ENCODE measurements around the gene ADISSP.

Gene ADISSP

DNA sequence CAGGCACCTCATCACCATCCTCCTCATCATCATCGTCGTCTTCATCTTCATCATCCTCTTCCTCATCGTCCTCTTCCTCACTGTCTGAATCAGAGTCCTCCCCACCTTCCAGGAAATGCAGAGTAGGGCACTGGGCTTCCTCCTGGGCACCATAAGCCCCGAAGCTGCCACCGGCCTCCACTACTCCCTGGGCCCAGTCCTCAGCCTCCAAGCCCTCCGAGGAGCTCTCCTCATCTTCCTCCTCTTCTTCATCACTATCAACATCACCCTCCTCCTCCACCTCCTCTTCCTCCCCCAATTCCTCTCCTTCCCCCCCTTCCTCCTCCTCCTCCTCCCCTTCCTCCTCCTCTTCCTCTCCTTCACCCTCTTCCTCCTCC, 17.3 kb upstream of the ADISSP start:
- Histone ChIP-seq H3K9ac (ENCODE audit: low read depth, low read length) (no peak overlapping the region), H3K4me1 (ENCODE audit: control insufficient read depth, insufficient read depth, low read length) (peaks cover 2% of the 10 kb centered on the region), H3K9me3 (ENCODE audit: control insufficient read depth, insufficient read depth, low read length) (no peaks in the 10 kb centered on the region), H3K27me3 (ENCODE audit: control insufficient read depth, insufficient read depth, low read length) (peaks cover 29% of the 10 kb centered on the region), H3K36me3 (ENCODE audit: control insufficient read depth, insufficient read depth, low read length) (peaks cover 4% of the 10 kb centered on the region), H3K4me3 (ENCODE audit: low read depth, low read length) (no peak overlapping the region)

DNA sequence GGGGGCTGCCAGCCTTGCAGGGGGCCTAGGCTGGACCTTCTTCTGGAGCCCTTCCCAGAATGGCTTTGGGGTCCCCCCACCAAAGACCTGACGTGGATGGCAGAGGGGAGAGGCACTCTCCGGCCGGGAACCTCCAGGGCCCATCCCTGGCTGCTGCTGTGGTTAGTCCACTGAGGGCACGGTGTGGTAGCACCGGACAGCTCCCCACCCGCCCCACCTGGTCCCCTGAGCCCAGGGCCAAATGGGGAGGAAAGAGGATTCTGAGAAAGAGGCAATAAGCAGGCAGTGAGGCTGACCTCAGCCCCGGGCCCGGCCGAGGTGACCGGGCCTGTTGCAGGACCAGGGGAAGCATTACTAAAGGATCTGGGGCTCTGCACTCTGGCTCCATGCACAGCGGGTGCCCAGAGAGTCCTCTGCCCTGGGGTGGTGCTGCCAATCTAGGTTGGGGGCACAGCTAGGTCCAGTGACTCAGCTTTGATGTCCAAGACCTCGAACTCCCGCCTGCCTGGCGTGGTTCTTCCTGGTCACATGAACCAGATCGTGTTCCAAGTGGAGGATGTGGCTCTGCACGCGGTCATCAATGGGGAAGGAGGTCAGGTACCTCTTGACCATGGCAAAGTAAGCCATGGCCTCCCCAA, 16.8 kb upstream of the ADISSP start:
- Histone ChIP-seq H3K4me3 (ENCODE audit: low read depth, low read length) (no peak overlapping the region), H3K4me1 (ENCODE audit: control insufficient read depth, insufficient read depth, low read length) (peaks cover 2% of the 10 kb centered on the region), H3K27me3 (ENCODE audit: control insufficient read depth, insufficient read depth, low read length) (peaks cover 34% of the 10 kb centered on the region)

DNA sequence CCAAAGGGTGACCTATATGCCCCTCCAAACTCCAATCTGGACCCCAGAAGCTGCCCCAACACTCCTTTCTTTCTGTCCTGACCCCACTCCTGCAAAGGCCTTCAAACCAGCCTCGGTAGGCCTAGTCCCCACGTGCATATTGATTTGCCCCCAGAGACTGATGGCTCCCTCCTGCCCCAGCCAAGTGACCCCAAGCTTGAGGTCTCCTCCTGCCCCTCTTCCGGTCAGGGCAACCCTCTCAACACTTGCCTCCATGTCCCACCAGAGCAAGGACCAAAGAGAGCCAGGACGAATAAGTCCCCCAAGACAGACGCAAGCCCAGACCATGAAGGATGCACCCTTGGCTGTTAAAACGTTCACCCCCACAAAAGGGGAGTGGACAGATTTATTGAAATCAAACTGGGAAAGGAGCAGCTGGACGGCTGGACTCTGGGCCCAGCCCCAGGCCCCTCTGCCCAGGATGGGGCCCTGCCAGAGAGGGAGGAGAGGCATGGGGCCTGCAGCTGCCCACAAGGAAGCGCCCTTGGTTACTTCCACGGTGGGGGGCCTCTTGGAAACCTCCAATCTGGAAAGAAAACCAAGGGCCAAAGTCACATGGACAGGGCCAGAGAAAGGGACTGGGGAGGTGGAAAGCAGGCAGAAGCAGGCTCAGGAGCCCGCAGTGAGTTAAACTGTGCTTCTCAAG, 16.1 kb upstream of the ADISSP start:
- Histone ChIP-seq H3K9ac (ENCODE audit: low read depth, low read length) (no peak overlapping the region), H3K36me3 (ENCODE audit: control insufficient read depth, insufficient read depth, low read length) (peaks cover 4% of the 10 kb centered on the region), H3K27me3 (ENCODE audit: control insufficient read depth, insufficient read depth, low read length) (peaks cover 37% of the 10 kb centered on the region), H3K9me3 (ENCODE audit: control insufficient read depth, insufficient read depth, low read length) (no peaks in the 10 kb centered on the region), H3K4me3 (ENCODE audit: low read depth, low read length) (no peak overlapping the region), H3K4me1 (ENCODE audit: control insufficient read depth, insufficient read depth, low read length) (peaks cover 5% of the 10 kb centered on the region)

More for the DNA sequence above, 16.8 kb upstream of the ADISSP start:
- H3K9ac ChIP-seq (ENCODE audit: low read depth, low read length) = no peak overlapping the region
- no peaks in the 10 kb centered on the region for H3K9me3 ChIP-seq (ENCODE audit: control insufficient read depth, insufficient read depth, low read length)
- peaks cover 4% of the 10 kb centered on the region for H3K36me3 ChIP-seq (ENCODE audit: control insufficient read depth, insufficient read depth, low read length)

DNA sequence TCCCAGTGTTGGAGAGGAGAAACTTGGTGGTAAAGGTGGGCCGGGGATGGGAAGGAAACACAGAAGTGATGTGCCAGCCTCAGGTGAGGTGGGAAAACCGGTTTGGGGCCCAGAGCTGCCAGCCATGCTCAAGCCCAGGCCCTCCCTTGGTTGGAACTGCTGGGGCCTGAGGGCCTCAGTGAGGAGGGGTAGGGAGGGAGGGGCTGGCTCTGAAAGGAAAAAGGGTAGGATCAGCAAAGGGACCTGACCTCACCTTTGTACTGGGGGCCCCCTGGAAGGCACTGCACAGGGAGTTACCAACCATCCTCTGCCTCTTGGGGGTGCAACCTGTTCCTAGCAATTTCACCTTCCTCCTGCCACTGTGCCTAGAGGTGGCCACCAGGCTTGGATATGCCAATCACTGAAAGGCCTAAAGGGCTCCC, 15.5 kb upstream of the ADISSP start:
- no peaks in the 10 kb centered on the region for H3K9me3 ChIP-seq (ENCODE audit: control insufficient read depth, insufficient read depth, low read length)
- H3K27me3 ChIP-seq (ENCODE audit: control insufficient read depth, insufficient read depth, low read length) = peaks cover 37% of the 10 kb centered on the region
- H3K36me3 ChIP-seq (ENCODE audit: control insufficient read depth, insufficient read depth, low read length) = peaks cover 4% of the 10 kb centered on the region
- no peak overlapping the region for H3K4me3 ChIP-seq (ENCODE audit: low read depth, low read length)
- peaks cover 5% of the 10 kb centered on the region for H3K4me1 ChIP-seq (ENCODE audit: control insufficient read depth, insufficient read depth, low read length)
- no peak overlapping the region for H3K9ac ChIP-seq (ENCODE audit: low read depth, low read length)

DNA sequence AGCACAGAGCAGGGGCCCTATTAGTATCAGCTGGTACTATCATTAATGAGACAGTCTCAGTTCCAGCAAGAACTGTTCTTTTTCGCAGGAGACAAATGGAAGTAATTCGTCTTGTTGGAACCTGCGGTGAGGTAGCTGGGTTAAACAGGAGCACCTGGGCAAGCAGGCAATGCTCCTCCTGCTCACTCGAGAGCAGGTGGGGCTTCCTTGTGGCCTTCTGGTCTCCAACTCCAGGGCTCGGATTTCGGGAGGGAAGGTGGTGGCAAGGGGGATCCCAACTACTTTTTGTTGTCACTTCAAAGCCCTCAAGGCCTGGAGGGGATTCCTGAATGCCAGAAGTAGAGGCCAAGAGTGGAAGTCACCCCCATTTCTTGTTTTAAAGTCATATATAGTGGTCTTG, 15.0 kb upstream of the ADISSP start:
- Histone ChIP-seq H3K36me3 (ENCODE audit: control insufficient read depth, insufficient read depth, low read length) (peaks cover 4% of the 10 kb centered on the region), H3K9me3 (ENCODE audit: control insufficient read depth, insufficient read depth, low read length) (no peaks in the 10 kb centered on the region), H3K4me1 (ENCODE audit: control insufficient read depth, insufficient read depth, low read length) (peaks cover 5% of the 10 kb centered on the region), H3K9ac (ENCODE audit: low read depth, low read length) (no peak overlapping the region), H3K27me3 (ENCODE audit: control insufficient read depth, insufficient read depth, low read length) (peaks cover 35% of the 10 kb centered on the region), H3K4me3 (ENCODE audit: low read depth, low read length) (no peak overlapping the region)

DNA sequence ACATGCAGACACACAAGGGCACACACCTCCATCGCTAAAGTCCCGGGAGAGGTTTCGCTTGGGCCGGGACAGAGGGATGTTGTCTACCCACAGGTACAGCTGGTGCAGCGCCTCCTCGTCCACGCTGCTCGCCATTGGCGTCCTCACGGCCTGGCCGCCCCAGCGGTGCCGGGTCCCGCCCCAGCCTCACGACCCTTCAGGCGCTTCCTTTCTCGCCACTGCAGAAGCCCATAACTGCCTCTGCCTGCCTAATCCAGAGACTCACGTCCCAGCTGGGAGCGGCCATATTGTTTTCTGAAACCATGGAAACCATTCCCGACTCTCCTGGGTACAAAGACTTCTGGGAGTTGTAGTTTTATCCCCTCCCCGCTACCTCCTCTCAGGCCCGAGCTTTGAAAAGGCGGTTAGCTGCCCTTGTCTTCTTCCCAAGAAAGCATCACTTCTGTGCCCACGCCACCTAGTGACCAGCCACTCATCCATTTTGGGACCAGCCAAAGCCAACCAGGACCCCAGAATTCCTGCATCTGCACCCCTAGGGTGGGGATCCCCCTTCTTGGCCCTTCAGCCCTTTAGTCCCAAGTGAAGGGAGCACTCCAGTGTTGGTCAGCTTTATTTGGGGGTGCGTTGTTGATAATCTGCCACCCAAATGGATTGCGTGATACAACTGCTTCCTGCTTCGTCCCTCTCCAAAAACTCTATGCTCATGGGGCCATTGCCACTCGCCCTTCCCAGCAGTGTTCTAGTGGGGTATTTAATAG, 13.8 kb upstream of the ADISSP start, which contains the start of gene SPEF1:
TSS of gene SPEF1 (minus strand) at position 296 of the 758 bp plus-strand sequence. CDS start at position 135, 161 bp downstream.
- Histone ChIP-seq H3K9ac (ENCODE audit: low read depth, low read length) (no peak within 1 kb of the TSS), H3K4me1 (ENCODE audit: control insufficient read depth, insufficient read depth, low read length) (peaks cover 5% of the 10 kb centered on the region)

DNA sequence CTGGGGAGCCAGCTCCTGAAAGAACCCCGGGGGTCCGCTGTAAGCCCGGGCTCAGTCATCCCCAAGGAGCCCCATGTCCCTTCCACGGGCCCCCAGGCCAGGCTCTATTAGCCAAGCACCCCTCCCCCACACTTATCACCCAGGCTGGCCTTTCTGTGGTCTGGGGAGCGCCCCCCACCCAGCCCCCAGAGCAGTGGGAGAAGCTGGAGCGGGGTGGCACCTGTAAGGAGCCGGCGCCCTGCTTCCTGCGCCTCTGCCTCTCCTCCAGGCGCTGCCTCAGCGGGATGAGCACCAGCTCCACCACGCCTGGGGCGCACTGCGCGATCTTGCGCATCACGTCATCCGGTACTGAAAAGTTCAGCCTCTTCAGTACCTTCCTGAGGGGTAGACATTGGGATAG, 11.4 kb upstream of the ADISSP start:
- Histone ChIP-seq H3K4me3 (ENCODE audit: low read depth, low read length) (peak overlapping the region; percentile 75), H3K4me1 (ENCODE audit: control insufficient read depth, insufficient read depth, low read length) (peaks cover 5% of the 10 kb centered on the region), H3K27me3 (ENCODE audit: control insufficient read depth, insufficient read depth, low read length) (peaks cover 56% of the 10 kb centered on the region), H3K9me3 (ENCODE audit: control insufficient read depth, insufficient read depth, low read length) (no peaks in the 10 kb centered on the region), H3K36me3 (ENCODE audit: control insufficient read depth, insufficient read depth, low read length) (no peaks in the 10 kb centered on the region), H3K9ac (ENCODE audit: low read depth, low read length) (no peak overlapping the region)

More for the DNA sequence above, 13.8 kb upstream of the ADISSP start, which contains the start of gene SPEF1:
- H3K27me3 ChIP-seq (ENCODE audit: control insufficient read depth, insufficient read depth, low read length) = peaks cover 43% of the 10 kb centered on the region
- H3K36me3 ChIP-seq (ENCODE audit: control insufficient read depth, insufficient read depth, low read length) = peaks cover 4% of the 10 kb centered on the region
- no peaks in the 10 kb centered on the region for H3K9me3 ChIP-seq (ENCODE audit: control insufficient read depth, insufficient read depth, low read length)
- peak within 1 kb of the TSS; percentile 50 for H3K4me3 ChIP-seq (ENCODE audit: low read depth, low read length)

DNA sequence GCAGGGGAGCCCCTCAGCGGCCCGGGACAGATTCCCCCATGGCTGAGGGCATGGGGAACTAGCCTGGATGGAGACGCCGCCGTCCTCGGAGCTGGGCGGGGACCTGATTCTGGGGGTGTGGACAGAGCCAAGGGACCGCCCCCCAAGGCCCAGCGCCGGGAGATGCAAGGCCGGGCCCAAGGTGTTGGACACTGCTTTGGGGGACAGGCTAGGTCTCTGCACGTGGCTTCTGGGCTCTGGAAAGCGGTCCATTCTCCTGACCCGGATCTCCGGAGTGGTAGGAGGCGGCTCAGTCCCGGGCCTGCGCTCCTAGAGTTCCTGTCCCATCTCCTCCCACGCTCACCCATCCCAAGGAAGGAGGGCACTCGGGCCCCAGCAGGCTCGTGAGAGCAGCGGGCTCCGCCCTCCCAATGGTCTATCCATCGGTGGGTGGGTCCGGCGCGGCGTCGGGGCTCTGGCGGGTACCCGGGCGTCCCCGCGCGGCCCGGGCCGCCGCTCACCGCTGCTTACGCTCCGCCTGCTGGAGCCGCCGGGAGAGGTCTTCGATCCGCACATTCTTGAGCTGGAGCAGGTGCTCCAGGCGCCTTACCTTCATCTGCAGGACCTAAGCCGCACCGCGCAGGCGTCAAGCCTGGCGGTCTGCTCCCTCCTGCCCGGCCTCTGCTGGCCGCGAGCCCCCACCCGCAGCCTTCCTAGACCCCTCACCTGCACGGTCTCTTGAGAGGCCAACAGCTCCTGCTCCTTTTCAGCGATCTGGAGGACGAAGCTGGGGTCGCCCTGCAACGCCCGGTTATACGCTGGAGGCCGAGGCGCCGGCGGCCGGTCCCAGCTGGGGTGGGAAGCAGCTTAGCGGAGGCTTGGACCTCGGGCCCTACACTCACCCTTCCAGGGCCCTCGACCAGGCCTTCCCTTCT, 10.4 kb upstream of the ADISSP start:
- H3K27me3 ChIP-seq (ENCODE audit: control insufficient read depth, insufficient read depth, low read length) = peaks cover 56% of the 10 kb centered on the region
- peak overlapping the region; percentile 37 for H3K9ac ChIP-seq (ENCODE audit: low read depth, low read length)
- no peaks in the 10 kb centered on the region for H3K9me3 ChIP-seq (ENCODE audit: control insufficient read depth, insufficient read depth, low read length)
- H3K4me1 ChIP-seq (ENCODE audit: control insufficient read depth, insufficient read depth, low read length) = peaks cover 5% of the 10 kb centered on the region
- no peaks in the 10 kb centered on the region for H3K36me3 ChIP-seq (ENCODE audit: control insufficient read depth, insufficient read depth, low read length)
- H3K4me3 ChIP-seq (ENCODE audit: low read depth, low read length) = peak overlapping the region; percentile 75

DNA sequence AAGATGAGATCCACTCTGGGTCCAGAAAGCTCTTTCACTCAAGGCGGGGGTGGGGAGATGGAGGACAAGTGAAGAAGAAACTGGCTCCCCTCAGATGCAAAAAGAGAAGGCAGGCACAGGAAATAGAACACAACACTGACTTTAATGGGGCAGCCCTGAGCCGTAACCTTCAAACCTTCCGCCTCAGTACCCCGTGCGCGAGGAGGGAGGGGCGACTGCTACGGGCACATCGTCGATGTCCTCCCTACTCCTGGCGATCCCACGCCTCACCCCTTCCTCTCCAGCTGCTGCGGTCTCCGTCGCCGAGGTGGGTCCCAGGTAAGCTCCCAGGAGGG, 9.8 kb upstream of the ADISSP start:
- Histone ChIP-seq H3K27me3 (ENCODE audit: control insufficient read depth, insufficient read depth, low read length) (peaks cover 56% of the 10 kb centered on the region), H3K4me1 (ENCODE audit: control insufficient read depth, insufficient read depth, low read length) (peaks cover 5% of the 10 kb centered on the region), H3K9me3 (ENCODE audit: control insufficient read depth, insufficient read depth, low read length) (no peaks in the 10 kb centered on the region), H3K36me3 (ENCODE audit: control insufficient read depth, insufficient read depth, low read length) (no peaks in the 10 kb centered on the region), H3K4me3 (ENCODE audit: low read depth, low read length) (peak overlapping the region; percentile 75), H3K9ac (ENCODE audit: low read depth, low read length) (peak overlapping the region; percentile 37)

DNA sequence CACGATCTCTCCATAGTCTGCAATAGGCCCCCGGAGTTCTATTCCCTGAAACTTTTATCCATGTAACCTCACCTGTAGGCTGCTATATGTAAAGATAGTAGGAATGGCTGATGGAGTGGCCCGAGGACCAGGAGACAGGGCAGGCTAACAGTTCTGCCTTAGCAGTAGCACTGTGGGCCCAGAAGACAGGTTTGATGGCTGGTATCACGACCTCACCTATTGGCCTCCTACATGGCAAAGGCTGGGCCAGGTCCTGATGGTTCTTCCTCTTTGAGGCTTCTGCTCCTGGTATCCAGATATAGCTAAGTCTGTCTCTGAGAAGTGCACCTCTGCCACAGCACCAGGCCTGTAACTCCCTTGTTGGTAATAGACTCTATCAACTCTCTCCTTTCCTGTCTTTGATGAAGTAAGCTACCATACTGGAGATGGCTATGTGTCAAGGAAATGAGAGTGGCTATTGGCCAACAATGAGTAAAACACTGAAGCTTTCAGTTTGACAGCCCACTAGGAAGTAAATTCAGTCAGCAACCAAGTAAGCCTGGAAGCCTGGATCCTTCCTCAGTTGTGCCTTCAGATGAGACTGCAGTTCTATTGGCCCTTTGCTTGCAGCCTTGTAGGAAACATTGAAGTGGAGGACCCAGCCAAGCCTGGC, 8.0 kb upstream of the ADISSP start:
- Histone ChIP-seq H3K4me3 (ENCODE audit: low read depth, low read length) (no peak overlapping the region), H3K36me3 (ENCODE audit: control insufficient read depth, insufficient read depth, low read length) (no peaks in the 10 kb centered on the region), H3K27me3 (ENCODE audit: control insufficient read depth, insufficient read depth, low read length) (peaks cover 52% of the 10 kb centered on the region), H3K4me1 (ENCODE audit: control insufficient read depth, insufficient read depth, low read length) (peaks cover 2% of the 10 kb centered on the region), H3K9ac (ENCODE audit: low read depth, low read length) (no peak overlapping the region), H3K9me3 (ENCODE audit: control insufficient read depth, insufficient read depth, low read length) (no peaks in the 10 kb centered on the region)

All from iPS-15b (cell line).